Urinary bladder (tissue), 4 donors: ENCODE results near the gene USE1. TPM values are rescaled to one million over a fixed set of nuclear protein-coding genes. Genes with fewer than 3 reads are reported as not detected.
A peak's percentile ranks its signal among the peaks of the same experiment; 100 is the strongest.

Experiments
- DNase-seq: peaks from one replicate; pipeline ENCODE4 v3.0.0-alpha.2; 2015; ENCODE audit errors: extremely low spot score
- H3K27ac ChIP-seq: one replicate; pipeline ENCODE4 v1.5.1; 2013; ENCODE audit warnings: low read depth, mild to moderate bottlenecking, moderate library complexity
- H3K36me3 ChIP-seq: one replicate; pipeline ENCODE4 v1.6.1; 2013; ENCODE audit warnings: mild to moderate bottlenecking, moderate library complexity; ENCODE audit not compliant: insufficient read depth
- H3K4me1 ChIP-seq: one replicate; pipeline ENCODE4 v1.6.1; 2013; ENCODE audit warnings: mild to moderate bottlenecking, moderate library complexity; ENCODE audit not compliant: insufficient read depth
- H3K4me3 ChIP-seq: one replicate; pipeline ENCODE4 v1.5.1; 2013; ENCODE audit warnings: low read depth, low read length
- WGBS: extraction: QIAGEN DNeasy Blood & Tissue Kit; methylation state at CpG from one replicate; pipeline ENCODE4 v1.1.7; 2013; 5-methylcytosine and 5-hydroxymethylcytosine counted together
- polyA plus RNA-seq: library from polyadenylated mRNA; stranded (reverse); fragments of 200-250 nt; gene quantifications from one replicate; pipeline ENCODE4 v1.2.3, GENCODE V29; 2013
- total RNA-seq: library from RNA; depleted of rRNA; stranded (reverse); fragments of >200 nt; gene quantifications from one replicate; pipeline ENCODE4 v1.2.3, GENCODE V29; 2014
- donor health status: healthy with polysubstance abuse.
- donor health status: healthy.

Gene USE1
- total and polyA plus RNA-seq, 2 donors = 10.9 to 39.8 TPM

- H3K27ac ChIP-seq = no peak overlapping the region
- DNase-seq = no peak
- WGBS = 90% methylated on average over 58 of the region's 58 CpGs
- no peak overlapping the region for H3K4me3 ChIP-seq
- H3K36me3 ChIP-seq = peaks cover 5% of the 10 kb centered on the region
- no peaks in the 10 kb centered on the region for H3K4me1 ChIP-seq
Measured at GRCh38 chr19:17211547-17212446, 3.4 kb upstream of the USE1 start.

GRCh38 chr19:17213334-17213733, 1.8 kb upstream of the USE1 start:
- H3K4me3 ChIP-seq = no peak overlapping the region
- WGBS = 84% methylated on average over 5 of the region's 5 CpGs
- DNase-seq = no peak
- peaks cover 5% of the 10 kb centered on the region for H3K36me3 ChIP-seq
- H3K27ac ChIP-seq = no peak overlapping the region
- H3K4me1 ChIP-seq = no peaks in the 10 kb centered on the region

- Histone ChIP-seq H3K4me3 (peak overlapping the region; percentile 73), H3K27ac (peak overlapping the region; percentile 76), H3K36me3 (peaks cover 5% of the 10 kb centered on the region), H3K4me1 (no peaks in the 10 kb centered on the region)
- WGBS = 22% methylated on average over 16 of the region's 16 CpGs
- DNase-seq = no peak
Measured at GRCh38 chr19:17214508-17215126, 540 bp upstream of the USE1 start.

- H3K27ac ChIP-seq = no peak overlapping the region
- no peak for DNase-seq
- 83% methylated on average over 13 of the region's 13 CpGs for WGBS
- peaks cover 2% of the 10 kb centered on the region for H3K36me3 ChIP-seq
- peak overlapping the region; percentile 73 for H3K4me3 ChIP-seq
- H3K4me1 ChIP-seq = no peaks in the 10 kb centered on the region
Measured at GRCh38 chr19:17216058-17216670, 1.0 kb downstream of the USE1 start.

GRCh38 chr19:17219286-17219685, 4.1 kb downstream of the USE1 start:
- no peaks in the 10 kb centered on the region for H3K4me1 ChIP-seq
- no peaks in the 10 kb centered on the region for H3K36me3 ChIP-seq
- no peak overlapping the region for H3K27ac ChIP-seq
- no peak for DNase-seq
- 99% methylated on average over 8 of the region's 8 CpGs for WGBS
- no peak overlapping the region for H3K4me3 ChIP-seq

GRCh38 chr19:17220207-17220758, 5.1 kb downstream of the USE1 start:
- Histone ChIP-seq H3K4me3 (no peak overlapping the region), H3K27ac (no peak overlapping the region), H3K4me1 (no peaks in the 10 kb centered on the region), H3K36me3 (no peaks in the 10 kb centered on the region)
- WGBS = 47% methylated on average over 14 of the region's 14 CpGs
- no peak for DNase-seq

GRCh38 chr19:17225053-17225452, 9.9 kb downstream of the USE1 start:
- DNase-seq = no peak
- H3K4me1 ChIP-seq = no peaks in the 10 kb centered on the region
- H3K36me3 ChIP-seq = no peaks in the 10 kb centered on the region
- no peak overlapping the region for H3K4me3 ChIP-seq
- 90% methylated on average over 10 of the region's 10 CpGs for WGBS
- no peak overlapping the region for H3K27ac ChIP-seq

GRCh38 chr19:17226002-17226933, 11.1 kb downstream of the USE1 start, which contains the start of gene OCEL1:
Gene OCEL1, plus strand, starts transcription at chr19:17226226. Its CDS starts 22 bp downstream, at chr19:17226248.
- H3K4me1 ChIP-seq = no peaks in the 10 kb centered on the region
- H3K4me3 ChIP-seq = peak within 1 kb of the TSS; percentile 54
- under 1% methylated on average over 90 of the region's 90 CpGs for WGBS
- no peaks in the 10 kb centered on the region for H3K36me3 ChIP-seq
- peak; percentile 94 for DNase-seq
- peak within 1 kb of the TSS; percentile 67 for H3K27ac ChIP-seq

- Histone ChIP-seq H3K4me3 (no peak overlapping the region), H3K27ac (no peak overlapping the region), H3K4me1 (no peaks in the 10 kb centered on the region), H3K36me3 (no peaks in the 10 kb centered on the region)
- WGBS = 73% methylated on average over 13 of the region's 13 CpGs
- no peak for DNase-seq
Measured at GRCh38 chr19:17227798-17228367, 12.7 kb downstream of the USE1 start.

GRCh38 chr19:17229890-17230289, 14.7 kb downstream of the USE1 start:
- Histone ChIP-seq H3K4me3 (no peak overlapping the region), H3K36me3 (no peaks in the 10 kb centered on the region), H3K4me1 (no peaks in the 10 kb centered on the region), H3K27ac (no peak overlapping the region)
- 95% methylated on average over 3 of the region's 3 CpGs for WGBS
- DNase-seq = no peak

- 91% methylated on average over 25 of the region's 25 CpGs for whole genome bisulfite sequencing
Measured at GRCh38 chr19:17232258-17232657, 17.1 kb downstream of the USE1 start.

GRCh38 chr19:17234911-17235299, 19.7 kb downstream of the USE1 start:
- Histone ChIP-seq H3K27ac (no peak overlapping the region), H3K36me3 (no peaks in the 10 kb centered on the region), H3K4me1 (peaks cover 5% of the 10 kb centered on the region), H3K4me3 (peak overlapping the region; percentile 57)
- DNase-seq = no peak
- WGBS = 28% methylated on average over 11 of the region's 11 CpGs

More at GRCh38 chr19:17232258-17232657, 17.1 kb downstream of the USE1 start:
- Histone ChIP-seq H3K4me1 (peaks cover 5% of the 10 kb centered on the region), H3K27ac (no peak overlapping the region), H3K36me3 (no peaks in the 10 kb centered on the region), H3K4me3 (no peak overlapping the region)
- no peak for DNase-seq
